HFF-Myc (cell line): ENCODE measurements around the gene UPB1.
A peak's percentile ranks its signal among the peaks of the same experiment; 100 is the strongest.

Source experiments
- DNase-seq: peaks from one replicate; pipeline ENCODE4 v3.0.0-alpha.2; 2011; ENCODE audit warnings: low read depth; ENCODE audit errors: extremely low read depth
- H3K4me3 ChIP-seq: replicated peaks from 2 replicates; pipeline ENCODE4 v1.5.1; 2011; ENCODE audit warnings: low read depth, mild to moderate bottlenecking, control low read depth, low read length
- CTCF ChIP-seq: IDR thresholded peaks from 2 replicates; pipeline ENCODE4 v1.5.1; 2012; ENCODE audit warnings: mild to moderate bottlenecking, low read depth, low read length, control low read depth; ENCODE audit errors: missing control alignments

UPB1 gene

GRCh38 chr22:24516301-24516737 lies 21.2 kb downstream of the UPB1 start:
- TF ChIP-seq CTCF, result no peak
- no peak overlapping the region for H3K4me3 ChIP-seq
- DNase-seq, result no peak

GRCh38 chr22:24517446-24517845 lies 22.3 kb downstream of the UPB1 start:
- no peak for TF ChIP-seq CTCF
- no peak for DNase-seq
- no peak overlapping the region for H3K4me3 ChIP-seq

GRCh38 chr22:24518228-24518627 lies 23.1 kb downstream of the UPB1 start:
- TF ChIP-seq CTCF, result no peak
- no peak for DNase-seq
- H3K4me3 ChIP-seq, result no peak overlapping the region

- no peak for TF ChIP-seq CTCF
- H3K4me3 ChIP-seq, result no peak overlapping the region
- no peak for DNase-seq
These were observed 23.8 kb downstream of the UPB1 start for GRCh38 chr22:24518771-24519485.

GRCh38 chr22:24519496-24519895 lies 24.4 kb downstream of the UPB1 start:
- TF ChIP-seq CTCF, result no peak
- DNase-seq, result no peak
- no peak overlapping the region for H3K4me3 ChIP-seq

- no peak overlapping the region for H3K4me3 ChIP-seq
- DNase-seq, result no peak
- peak; percentile 51 for TF ChIP-seq CTCF
These were observed 26.7 kb downstream of the UPB1 start for GRCh38 chr22:24521791-24522245.

- no peak overlapping the region for H3K4me3 ChIP-seq
- no peak for TF ChIP-seq CTCF
- no peak for DNase-seq
These were observed 28.7 kb downstream of the UPB1 start for GRCh38 chr22:24523873-24524272.
